Muscle of leg (tissue), 11 donors: ENCODE data around the gene SLITRK2. TPM values are rescaled to one million over a fixed set of nuclear protein-coding genes. Genes with fewer than 3 reads are reported as not detected.

ENCODE experiments used
- DNase-seq: peaks from one replicate; pipeline ENCODE4 v3.0.0; 2013
- H3K27ac ChIP-seq: one replicate; pipeline ENCODE4 v1.5.1; 2013; ENCODE audit warnings: mild to moderate bottlenecking, low read length, control low read depth
- H3K27me3 ChIP-seq: one replicate; pipeline ENCODE4 v1.6.1; 2013; ENCODE audit warnings: low read length; ENCODE audit not compliant: control insufficient read depth, insufficient read depth
- H3K36me3 ChIP-seq: one replicate; pipeline ENCODE4 v1.6.1; 2013; ENCODE audit warnings: low read length; ENCODE audit not compliant: control insufficient read depth, insufficient read depth
- H3K4me1 ChIP-seq: one replicate; pipeline ENCODE4 v1.6.1; 2013; ENCODE audit warnings: low read length; ENCODE audit not compliant: control insufficient read depth, insufficient read depth
- H3K4me3 ChIP-seq: one replicate; pipeline ENCODE4 v1.5.1; 2013; ENCODE audit warnings: low read length, control low read depth
- H3K9me3 ChIP-seq: replicated peaks from 2 replicates; pipeline ENCODE4 v1.6.1; 2013; ENCODE audit warnings: low read depth, low read length; ENCODE audit not compliant: control insufficient read depth
- WGBS: methylation state at CpG from one replicate; pipeline ENCODE4 v1.1.5; 2013; ENCODE audit warnings: missing lambda C conversion rate; ENCODE audit not compliant: insufficient coverage; 5-methylcytosine and 5-hydroxymethylcytosine counted together
- polyA plus RNA-seq, 8 donors: library from polyadenylated mRNA; unstranded; fragments of 120-200 nt; gene quantifications; one replicate each; pipeline versions ENCODE4 v1.2.1 to v1.2.3, GENCODE V29; 2013; ENCODE audit warnings: inconsistent platforms in 1 of 8, low replicate concordance in 1 of 8; ENCODE audit not compliant: insufficient read length in 8 of 8, insufficient read depth in 1 of 8
- total RNA-seq: library from RNA; stranded (reverse); fragments of 120-200 nt; gene quantifications from one replicate; pipeline ENCODE4 v1.2.4, GENCODE V29; 2013

Gene SLITRK2
- total and polyA plus RNA-seq, 9 donors, result 0.31 to 3.2 (median 0.84) TPM

GRCh38 chrX:145848857-145849256, 31.2 kb downstream of the SLITRK2 start:
- Histone ChIP-seq H3K27me3 (peaks cover 2% of the 10 kb centered on the region), H3K4me3 (no peak overlapping the region), H3K9me3 (no peaks in the 10 kb centered on the region), H3K36me3 (no peaks in the 10 kb centered on the region), H3K27ac (no peak overlapping the region), H3K4me1 (no peaks in the 10 kb centered on the region)
- 76% methylated on average over 6 of the region's 11 CpGs for WGBS
- DNase-seq, result no peak

DNA sequence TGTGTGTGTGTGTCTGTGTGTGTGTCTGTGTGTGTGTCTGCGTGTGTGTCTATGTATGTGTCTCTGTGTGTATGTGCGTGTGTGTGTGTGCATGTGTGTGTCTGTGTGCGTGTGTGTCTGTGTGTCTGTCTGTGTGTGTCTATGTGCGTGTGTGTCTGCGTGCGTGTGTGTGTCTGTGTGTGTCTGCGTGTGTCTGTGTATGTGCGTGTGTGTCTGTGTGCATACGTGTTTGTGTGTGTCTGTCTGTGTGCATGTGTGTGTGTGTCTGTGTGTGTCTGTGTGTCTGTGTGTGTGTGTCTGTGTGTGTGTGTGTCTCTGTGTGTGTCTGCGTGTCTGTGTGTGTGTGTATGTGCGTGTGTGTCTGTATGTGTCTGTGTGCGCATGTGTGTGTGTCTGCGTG, 35.6 kb downstream of the SLITRK2 start:
- H3K4me1 ChIP-seq, result no peaks in the 10 kb centered on the region
- WGBS, result 90% methylated on average over 13 of the region's 13 CpGs
- no peaks in the 10 kb centered on the region for H3K36me3 ChIP-seq
- no peaks in the 10 kb centered on the region for H3K9me3 ChIP-seq
- no peak overlapping the region for H3K27ac ChIP-seq
- H3K4me3 ChIP-seq, result no peak overlapping the region
- DNase-seq, result no peak
- H3K27me3 ChIP-seq, result peaks cover 2% of the 10 kb centered on the region

DNA sequence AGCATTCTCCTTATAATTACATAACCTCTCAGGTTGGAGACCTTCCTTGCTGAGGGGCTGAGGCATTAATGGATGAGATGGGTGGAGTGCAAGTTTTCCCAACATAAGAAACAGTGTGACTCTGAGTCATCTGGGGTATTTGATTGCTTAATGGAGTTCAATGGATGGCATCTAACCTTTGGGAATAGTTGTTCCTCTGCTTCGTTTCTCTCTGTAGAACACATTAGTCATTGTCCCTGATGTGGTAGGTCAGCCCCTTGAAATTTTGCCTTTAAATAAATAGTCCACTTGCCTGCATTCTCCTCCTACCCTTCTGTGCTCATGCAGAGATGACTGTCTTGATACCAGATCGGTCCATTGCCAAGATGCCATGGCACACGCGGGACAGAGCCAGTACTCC, 38.6 kb downstream of the SLITRK2 start:
- no peaks in the 10 kb centered on the region for H3K36me3 ChIP-seq
- WGBS, result 88% methylated on average over 1 of the region's 4 CpGs
- no peaks in the 10 kb centered on the region for H3K4me1 ChIP-seq
- H3K27me3 ChIP-seq, result no peaks in the 10 kb centered on the region
- no peak for DNase-seq
- no peak overlapping the region for H3K27ac ChIP-seq
- H3K9me3 ChIP-seq, result no peaks in the 10 kb centered on the region
- H3K4me3 ChIP-seq, result no peak overlapping the region

DNA sequence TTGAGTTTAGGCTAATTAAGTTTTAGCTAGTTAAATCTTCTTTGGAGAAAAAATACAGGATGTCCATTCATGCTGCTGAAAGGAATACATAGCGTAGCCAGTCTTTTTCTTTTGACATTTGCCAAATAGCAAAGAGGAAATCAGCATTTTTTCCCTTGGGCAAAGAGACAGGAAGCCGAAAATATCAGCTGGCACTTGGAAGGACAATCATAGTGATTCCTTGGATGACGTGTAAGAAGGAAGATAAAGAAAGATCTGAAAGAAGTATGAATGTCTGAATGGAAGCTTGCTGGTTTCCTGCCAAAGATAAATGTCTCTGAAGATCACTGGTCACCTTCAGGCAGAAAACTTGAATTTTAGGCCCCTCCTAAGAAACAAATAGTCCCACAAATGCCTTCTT, 44.2 kb downstream of the SLITRK2 start:
- Histone ChIP-seq H3K36me3 (no peaks in the 10 kb centered on the region), H3K4me1 (no peaks in the 10 kb centered on the region), H3K27ac (no peak overlapping the region), H3K27me3 (no peaks in the 10 kb centered on the region), H3K4me3 (no peak overlapping the region), H3K9me3 (no peaks in the 10 kb centered on the region)
- 0% methylated on average over 1 of the region's 3 CpGs for WGBS
- DNase-seq, result no peak

GRCh38 chrX:145865082-145865481, 47.5 kb downstream of the SLITRK2 start:
- WGBS, result 100% methylated on average over 1 of the region's 4 CpGs
- H3K36me3 ChIP-seq, result no peaks in the 10 kb centered on the region
- no peaks in the 10 kb centered on the region for H3K9me3 ChIP-seq
- H3K27me3 ChIP-seq, result no peaks in the 10 kb centered on the region
- H3K4me1 ChIP-seq, result no peaks in the 10 kb centered on the region
- no peak for DNase-seq
- H3K27ac ChIP-seq, result no peak overlapping the region
- no peak overlapping the region for H3K4me3 ChIP-seq
